Measurements from ENCODE around the gene CDT1. TPM values are rescaled to one million over a fixed set of nuclear protein-coding genes. Genes with fewer than 3 reads are reported as not detected.

Gene CDT1
- total and polyA plus RNA-seq, 2 experiments from 2014 or later = 32.6 to 187 TPM

DNA sequence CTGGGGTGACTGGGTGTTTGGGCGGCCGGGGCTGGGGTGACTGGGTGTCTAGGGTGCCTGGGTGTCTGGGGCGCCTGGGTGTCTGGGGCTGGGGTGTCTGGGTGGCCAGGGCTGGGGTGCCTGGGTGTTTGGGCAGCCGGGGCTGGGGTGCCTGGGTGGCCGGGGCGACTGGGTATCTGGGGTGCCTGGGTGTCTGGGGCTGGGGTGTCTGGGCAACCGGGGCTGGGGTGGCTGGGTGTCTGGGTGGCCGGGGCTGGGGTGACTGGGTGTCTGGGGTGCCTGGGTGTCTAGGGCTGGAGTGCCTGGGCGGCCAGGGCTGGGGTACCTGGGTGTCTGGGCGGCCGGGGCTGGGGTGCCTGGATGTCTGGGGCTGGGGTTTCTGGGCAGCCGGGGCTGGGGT, 21.6 kb downstream of the CDT1 start:
- H2AFZ ChIP-seq = no peak overlapping the region
- H3K4me3 ChIP-seq = no peak overlapping the region
- DNase-seq (ENCODE audit: low spot score) (no peak), ATAC-seq (no peak)
- TF ChIP-seq, protein P1, sequence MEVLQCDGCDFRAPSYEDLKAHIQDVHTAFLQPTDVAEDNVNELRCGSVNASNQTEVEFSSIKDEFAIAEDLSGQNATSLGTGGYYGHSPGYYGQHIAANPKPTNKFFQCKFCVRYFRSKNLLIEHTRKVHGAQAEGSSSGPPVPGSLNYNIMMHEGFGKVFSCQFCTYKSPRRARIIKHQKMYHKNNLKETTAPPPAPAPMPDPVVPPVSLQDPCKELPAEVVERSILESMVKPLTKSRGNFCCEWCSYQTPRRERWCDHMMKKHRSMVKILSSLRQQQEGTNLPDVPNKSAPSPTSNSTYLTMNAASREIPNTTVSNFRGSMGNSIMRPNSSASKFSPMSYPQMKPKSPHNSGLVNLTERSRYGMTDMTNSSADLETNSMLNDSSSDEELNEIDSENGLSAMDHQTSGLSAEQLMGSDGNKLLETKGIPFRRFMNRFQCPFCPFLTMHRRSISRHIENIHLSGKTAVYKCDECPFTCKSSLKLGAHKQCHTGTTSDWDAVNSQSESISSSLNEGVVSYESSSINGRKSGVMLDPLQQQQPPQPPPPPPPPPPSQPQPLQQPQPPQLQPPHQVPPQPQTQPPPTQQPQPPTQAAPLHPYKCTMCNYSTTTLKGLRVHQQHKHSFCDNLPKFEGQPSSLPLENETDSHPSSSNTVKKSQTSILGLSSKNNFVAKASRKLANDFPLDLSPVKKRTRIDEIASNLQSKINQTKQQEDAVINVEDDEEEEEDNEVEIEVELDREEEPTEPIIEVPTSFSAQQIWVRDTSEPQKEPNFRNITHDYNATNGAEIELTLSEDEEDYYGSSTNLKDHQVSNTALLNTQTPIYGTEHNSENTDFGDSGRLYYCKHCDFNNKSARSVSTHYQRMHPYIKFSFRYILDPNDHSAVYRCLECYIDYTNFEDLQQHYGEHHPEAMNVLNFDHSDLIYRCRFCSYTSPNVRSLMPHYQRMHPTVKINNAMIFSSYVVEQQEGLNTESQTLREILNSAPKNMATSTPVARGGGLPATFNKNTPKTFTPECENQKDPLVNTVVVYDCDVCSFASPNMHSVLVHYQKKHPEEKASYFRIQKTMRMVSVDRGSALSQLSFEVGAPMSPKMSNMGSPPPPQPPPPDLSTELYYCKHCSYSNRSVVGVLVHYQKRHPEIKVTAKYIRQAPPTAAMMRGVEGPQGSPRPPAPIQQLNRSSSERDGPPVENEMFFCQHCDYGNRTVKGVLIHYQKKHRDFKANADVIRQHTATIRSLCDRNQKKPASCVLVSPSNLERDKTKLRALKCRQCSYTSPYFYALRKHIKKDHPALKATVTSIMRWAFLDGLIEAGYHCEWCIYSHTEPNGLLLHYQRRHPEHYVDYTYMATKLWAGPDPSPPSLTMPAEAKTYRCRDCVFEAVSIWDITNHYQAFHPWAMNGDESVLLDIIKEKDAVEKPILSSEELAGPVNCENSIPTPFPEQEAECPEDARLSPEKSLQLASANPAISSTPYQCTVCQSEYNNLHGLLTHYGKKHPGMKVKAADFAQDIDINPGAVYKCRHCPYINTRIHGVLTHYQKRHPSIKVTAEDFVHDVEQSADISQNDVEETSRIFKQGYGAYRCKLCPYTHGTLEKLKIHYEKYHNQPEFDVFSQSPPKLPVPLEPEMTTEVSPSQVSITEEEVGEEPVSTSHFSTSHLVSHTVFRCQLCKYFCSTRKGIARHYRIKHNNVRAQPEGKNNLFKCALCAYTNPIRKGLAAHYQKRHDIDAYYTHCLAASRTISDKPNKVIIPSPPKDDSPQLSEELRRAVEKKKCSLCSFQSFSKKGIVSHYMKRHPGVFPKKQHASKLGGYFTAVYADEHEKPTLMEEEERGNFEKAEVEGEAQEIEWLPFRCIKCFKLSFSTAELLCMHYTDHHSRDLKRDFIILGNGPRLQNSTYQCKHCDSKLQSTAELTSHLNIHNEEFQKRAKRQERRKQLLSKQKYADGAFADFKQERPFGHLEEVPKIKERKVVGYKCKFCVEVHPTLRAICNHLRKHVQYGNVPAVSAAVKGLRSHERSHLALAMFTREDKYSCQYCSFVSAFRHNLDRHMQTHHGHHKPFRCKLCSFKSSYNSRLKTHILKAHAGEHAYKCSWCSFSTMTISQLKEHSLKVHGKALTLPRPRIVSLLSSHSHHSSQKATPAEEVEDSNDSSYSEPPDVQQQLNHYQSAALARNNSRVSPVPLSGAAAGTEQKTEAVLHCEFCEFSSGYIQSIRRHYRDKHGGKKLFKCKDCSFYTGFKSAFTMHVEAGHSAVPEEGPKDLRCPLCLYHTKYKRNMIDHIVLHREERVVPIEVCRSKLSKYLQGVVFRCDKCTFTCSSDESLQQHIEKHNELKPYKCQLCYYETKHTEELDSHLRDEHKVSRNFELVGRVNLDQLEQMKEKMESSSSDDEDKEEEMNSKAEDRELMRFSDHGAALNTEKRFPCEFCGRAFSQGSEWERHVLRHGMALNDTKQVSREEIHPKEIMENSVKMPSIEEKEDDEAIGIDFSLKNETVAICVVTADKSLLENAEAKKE (CRISPR knock-in tag; IDR thresholded peaks at IDR 0.05) = no peak
- TF ChIP-seq JUNB (IDR thresholded peaks at IDR 0.05; ENCODE audit: unreplicated experiment) (no peak), CREB1 (CRISPR knock-in tag; IDR thresholded peaks at IDR 0.05; ENCODE audit: low read depth) (no peak), EZH2 (IDR thresholded peaks at IDR 0.05; ENCODE audit: low read depth, unreplicated experiment) (no peak), EZH2phosphoT487 (IDR thresholded peaks at IDR 0.05; ENCODE audit: unreplicated experiment) (no peak), ZNF114 (CRISPR knock-in tag; IDR thresholded peaks at IDR 0.05) (no peak), STAT1 (IDR thresholded peaks at IDR 0.05; ENCODE audit: unreplicated experiment) (no peak), ZNF331 (CRISPR knock-in tag; IDR thresholded peaks at IDR 0.05; ENCODE audit: low read depth) (no peak)
- TF ChIP-seq, protein P2, sequence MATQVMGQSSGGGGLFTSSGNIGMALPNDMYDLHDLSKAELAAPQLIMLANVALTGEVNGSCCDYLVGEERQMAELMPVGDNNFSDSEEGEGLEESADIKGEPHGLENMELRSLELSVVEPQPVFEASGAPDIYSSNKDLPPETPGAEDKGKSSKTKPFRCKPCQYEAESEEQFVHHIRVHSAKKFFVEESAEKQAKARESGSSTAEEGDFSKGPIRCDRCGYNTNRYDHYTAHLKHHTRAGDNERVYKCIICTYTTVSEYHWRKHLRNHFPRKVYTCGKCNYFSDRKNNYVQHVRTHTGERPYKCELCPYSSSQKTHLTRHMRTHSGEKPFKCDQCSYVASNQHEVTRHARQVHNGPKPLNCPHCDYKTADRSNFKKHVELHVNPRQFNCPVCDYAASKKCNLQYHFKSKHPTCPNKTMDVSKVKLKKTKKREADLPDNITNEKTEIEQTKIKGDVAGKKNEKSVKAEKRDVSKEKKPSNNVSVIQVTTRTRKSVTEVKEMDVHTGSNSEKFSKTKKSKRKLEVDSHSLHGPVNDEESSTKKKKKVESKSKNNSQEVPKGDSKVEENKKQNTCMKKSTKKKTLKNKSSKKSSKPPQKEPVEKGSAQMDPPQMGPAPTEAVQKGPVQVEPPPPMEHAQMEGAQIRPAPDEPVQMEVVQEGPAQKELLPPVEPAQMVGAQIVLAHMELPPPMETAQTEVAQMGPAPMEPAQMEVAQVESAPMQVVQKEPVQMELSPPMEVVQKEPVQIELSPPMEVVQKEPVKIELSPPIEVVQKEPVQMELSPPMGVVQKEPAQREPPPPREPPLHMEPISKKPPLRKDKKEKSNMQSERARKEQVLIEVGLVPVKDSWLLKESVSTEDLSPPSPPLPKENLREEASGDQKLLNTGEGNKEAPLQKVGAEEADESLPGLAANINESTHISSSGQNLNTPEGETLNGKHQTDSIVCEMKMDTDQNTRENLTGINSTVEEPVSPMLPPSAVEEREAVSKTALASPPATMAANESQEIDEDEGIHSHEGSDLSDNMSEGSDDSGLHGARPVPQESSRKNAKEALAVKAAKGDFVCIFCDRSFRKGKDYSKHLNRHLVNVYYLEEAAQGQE (IDR thresholded peaks at IDR 0.05; ENCODE audit: unreplicated experiment) = no peak
- TF ChIP-seq, protein P3, sequence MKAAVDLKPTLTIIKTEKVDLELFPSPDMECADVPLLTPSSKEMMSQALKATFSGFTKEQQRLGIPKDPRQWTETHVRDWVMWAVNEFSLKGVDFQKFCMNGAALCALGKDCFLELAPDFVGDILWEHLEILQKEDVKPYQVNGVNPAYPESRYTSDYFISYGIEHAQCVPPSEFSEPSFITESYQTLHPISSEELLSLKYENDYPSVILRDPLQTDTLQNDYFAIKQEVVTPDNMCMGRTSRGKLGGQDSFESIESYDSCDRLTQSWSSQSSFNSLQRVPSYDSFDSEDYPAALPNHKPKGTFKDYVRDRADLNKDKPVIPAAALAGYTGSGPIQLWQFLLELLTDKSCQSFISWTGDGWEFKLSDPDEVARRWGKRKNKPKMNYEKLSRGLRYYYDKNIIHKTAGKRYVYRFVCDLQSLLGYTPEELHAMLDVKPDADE (IDR thresholded peaks at IDR 0.05) = no peak
- TF ChIP-seq, protein P4, sequence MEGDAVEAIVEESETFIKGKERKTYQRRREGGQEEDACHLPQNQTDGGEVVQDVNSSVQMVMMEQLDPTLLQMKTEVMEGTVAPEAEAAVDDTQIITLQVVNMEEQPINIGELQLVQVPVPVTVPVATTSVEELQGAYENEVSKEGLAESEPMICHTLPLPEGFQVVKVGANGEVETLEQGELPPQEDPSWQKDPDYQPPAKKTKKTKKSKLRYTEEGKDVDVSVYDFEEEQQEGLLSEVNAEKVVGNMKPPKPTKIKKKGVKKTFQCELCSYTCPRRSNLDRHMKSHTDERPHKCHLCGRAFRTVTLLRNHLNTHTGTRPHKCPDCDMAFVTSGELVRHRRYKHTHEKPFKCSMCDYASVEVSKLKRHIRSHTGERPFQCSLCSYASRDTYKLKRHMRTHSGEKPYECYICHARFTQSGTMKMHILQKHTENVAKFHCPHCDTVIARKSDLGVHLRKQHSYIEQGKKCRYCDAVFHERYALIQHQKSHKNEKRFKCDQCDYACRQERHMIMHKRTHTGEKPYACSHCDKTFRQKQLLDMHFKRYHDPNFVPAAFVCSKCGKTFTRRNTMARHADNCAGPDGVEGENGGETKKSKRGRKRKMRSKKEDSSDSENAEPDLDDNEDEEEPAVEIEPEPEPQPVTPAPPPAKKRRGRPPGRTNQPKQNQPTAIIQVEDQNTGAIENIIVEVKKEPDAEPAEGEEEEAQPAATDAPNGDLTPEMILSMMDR (conservative IDR thresholded peaks at IDR 0.05; ENCODE audit: low read depth in 2 of 2) = no peak
- H3K27me3 ChIP-seq (ENCODE audit: insufficient read depth) = no peaks in the 10 kb centered on the region
- no peaks in the 10 kb centered on the region for H3K4me1 ChIP-seq (ENCODE audit: insufficient read depth)
- H4K20me1 ChIP-seq (replicated peaks; ENCODE audit: insufficient read depth) = no peaks in the 10 kb centered on the region
- H3K4me2 ChIP-seq = no peak overlapping the region
- no peaks in the 10 kb centered on the region; the same call in 2 of the 3 replicates for H3K4me1 Mint-ChIP-seq
- no peak overlapping the region for H3K27ac ChIP-seq (ENCODE audit: low read depth)
- H3F3A ChIP-seq (replicated peaks; ENCODE audit: low read depth) = no peaks in the 10 kb centered on the region
- H3K9me2 ChIP-seq (ENCODE audit: insufficient read depth) = no peaks in the 10 kb centered on the region
- peaks cover 3% of the 10 kb centered on the region; the same call in 2 of the 3 replicates for H3K36me3 Mint-ChIP-seq (ENCODE audit: low read depth)
- H3K36me3 ChIP-seq (ENCODE audit: insufficient read depth) = no peaks in the 10 kb centered on the region
- H3K79me2 ChIP-seq (replicated peaks; ENCODE audit: insufficient read depth) = no peaks in the 10 kb centered on the region
- H3K9me3 Mint-ChIP-seq = no peaks in the 10 kb centered on the region; the same call in 2 of the 3 replicates
- peaks cover 5% of the 10 kb centered on the region for H3K27me3 Mint-ChIP-seq (ENCODE audit: insufficient read depth, low read depth, poor library complexity)
- H3K4me3 Mint-ChIP-seq = no peak overlapping the region
- no peak overlapping the region for H3K27ac Mint-ChIP-seq
